ENCODE data around the gene XPO1.
"Not testable (repeated sequence)": the region's sequence is repeated elsewhere in the genome, so short reads cannot be mapped to it uniquely, and the experiment has no call there.

XPO1 gene

GRCh38 chr2:61469424-61470121 lies 68.6 kb downstream of the XPO1 start:
- no peak for DNase-seq (ENCODE audit: low read depth in 3 of 3)

GRCh38 chr2:61468231-61468630 lies 69.9 kb downstream of the XPO1 start:
- DNase-seq (ENCODE audit: low read depth in 3 of 3) = not testable (repeated sequence)

GRCh38 chr2:61465045-61465444 lies 73.1 kb downstream of the XPO1 start:
- DNase-seq (ENCODE audit: low read depth in 3 of 3) = no peak

GRCh38 chr2:61463769-61464475 lies 74.2 kb downstream of the XPO1 start:
- no peak for DNase-seq (ENCODE audit: low read depth in 3 of 3)

GRCh38 chr2:61461404-61461803 lies 76.8 kb downstream of the XPO1 start:
- no peak for DNase-seq (ENCODE audit: low read depth in 3 of 3)

GRCh38 chr2:61460163-61460562 lies 78.0 kb downstream of the XPO1 start:
- DNase-seq (ENCODE audit: low read depth in 3 of 3) = no peak

- no peak for DNase-seq (ENCODE audit: low read depth in 3 of 3)
Observed at GRCh38 chr2:61456746-61457420, 81.3 kb downstream of the XPO1 start.

GRCh38 chr2:61456070-61456745 lies 81.9 kb downstream of the XPO1 start:
- DNase-seq (ENCODE audit: low read depth in 3 of 3) = no peak

GRCh38 chr2:61454972-61455371 lies 83.2 kb downstream of the XPO1 start:
- DNase-seq (ENCODE audit: low read depth in 3 of 3) = not testable (repeated sequence)

- no peak for DNase-seq (ENCODE audit: low read depth in 3 of 3)
Observed at GRCh38 chr2:61454383-61454782, 83.8 kb downstream of the XPO1 start.

- DNase-seq (ENCODE audit: low read depth in 3 of 3) = no peak
Observed at GRCh38 chr2:61452392-61452791, 85.8 kb downstream of the XPO1 start.

- DNase-seq (ENCODE audit: low read depth in 3 of 3) = no peak
Observed at GRCh38 chr2:61451178-61451577, 87.0 kb downstream of the XPO1 start.

- DNase-seq (ENCODE audit: low read depth in 3 of 3) = no peak
Observed at GRCh38 chr2:61450144-61450543, 88.0 kb downstream of the XPO1 start.

GRCh38 chr2:61448229-61448628 lies 89.9 kb downstream of the XPO1 start:
- DNase-seq (ENCODE audit: low read depth in 3 of 3) = no peak

- not testable (repeated sequence) for DNase-seq (ENCODE audit: low read depth in 3 of 3)
Observed at GRCh38 chr2:61446971-61447370, 91.2 kb downstream of the XPO1 start.

GRCh38 chr2:61443342-61444041 lies 94.7 kb downstream of the XPO1 start:
- DNase-seq (ENCODE audit: low read depth in 3 of 3) = no peak

GRCh38 chr2:61439241-61440002 lies 98.7 kb downstream of the XPO1 start:
- no peak for DNase-seq (ENCODE audit: low read depth in 3 of 3)

- no peak for DNase-seq (ENCODE audit: low read depth in 3 of 3)
Observed at GRCh38 chr2:61438670-61439069, 99.5 kb downstream of the XPO1 start.

- no peak for DNase-seq (ENCODE audit: low read depth in 3 of 3)
Observed at GRCh38 chr2:61437170-61437569, 101.0 kb downstream of the XPO1 start.

- DNase-seq (ENCODE audit: low read depth in 3 of 3) = no peak
Observed at GRCh38 chr2:61436092-61436491, 102.1 kb downstream of the XPO1 start.

- no peak for DNase-seq (ENCODE audit: low read depth in 3 of 3)
Observed at GRCh38 chr2:61435291-61435690, 102.9 kb downstream of the XPO1 start.

Data from stimulated activated CD4-positive, alpha-beta T cell treated with anti-CD3 and anti-CD28 coated beads, TNF-alpha, amount 100 ng/mL, for 24 hours (primary cell).